Lower lobe of right lung (tissue), 2 donors: ENCODE measurements around the gene FEZ2. TPM values are rescaled to one million over a fixed set of nuclear protein-coding genes. Genes with fewer than 3 reads are reported as not detected.
A peak's percentile ranks its signal among the peaks of the same experiment; 100 is the strongest.

Source experiments
- ATAC-seq, 2 donors: fragments of 200-7000 bp; cut with Tn5 transposase; one replicate each; pipeline ENCODE4 v1.9.1; 2020 to 2022; ENCODE audit warnings: mild to moderate bottlenecking in 2 of 2, moderate library complexity in 2 of 2
- DNase-seq: peaks from one replicate; pipeline ENCODE4 v3.0.0-alpha.2; 2020
- H3K27ac ChIP-seq: fragments of 200-600 bp; one replicate; pipeline ENCODE4 v1.8.0; 2022
- H3K27me3 ChIP-seq: fragments of 200-600 bp; one replicate; pipeline ENCODE4 v1.8.0; 2022; ENCODE audit warnings: low read depth
- H3K36me3 ChIP-seq: fragments of 200-600 bp; one replicate; pipeline ENCODE4 v1.8.0; 2022; ENCODE audit warnings: mild to moderate bottlenecking
- H3K4me1 ChIP-seq: fragments of 200-600 bp; one replicate; pipeline ENCODE4 v1.8.0; 2022
- H3K4me3 ChIP-seq: fragments of 200-600 bp; one replicate; pipeline ENCODE4 v1.8.0; 2022; ENCODE audit warnings: mild to moderate bottlenecking
- H3K9me3 ChIP-seq: fragments of 200-600 bp; one replicate; pipeline ENCODE4 v1.8.0; 2022
- intact Hi-C: fragments of 100-400 bp; cut with DNase I; formaldehyde crosslinking; loops from one replicate; pipeline ENCODE4 v1.11.0; 2022
- total RNA-seq: library from RNA; stranded (reverse); fragmentation: NEBNext Ultra II Directional; extraction: Animal tissue kit (Norgen Biotek cat#: 25700); gene quantifications from one replicate; pipeline ENCODE4 v1.2.1, GENCODE V29; 2021
- TF ChIP-seq, protein P1 (sequence below): fragments of 200-600 bp; IDR thresholded peaks from one replicate; pipeline ENCODE4 v1.8.0; 2022; ENCODE audit warnings: antibody characterized with exemption, mild to moderate bottlenecking
- donor health status: DM: no; HTN: yes; CAD: no; lungs with severe emphysema.

The FEZ2 gene
- total RNA-seq, 1 donor from 2014 or later = 44.0 TPM

GRCh38 chr2:36587101-36587500, 10.9 kb downstream of the FEZ2 start:
- Histone ChIP-seq H3K4me1 (peaks cover 12% of the 10 kb centered on the region), H3K9me3 (no peaks in the 10 kb centered on the region), H3K27me3 (no peaks in the 10 kb centered on the region), H3K4me3 (no peak overlapping the region), H3K36me3 (peaks cover 70% of the 10 kb centered on the region), H3K27ac (no peak overlapping the region)
- TF ChIP-seq, protein P1, sequence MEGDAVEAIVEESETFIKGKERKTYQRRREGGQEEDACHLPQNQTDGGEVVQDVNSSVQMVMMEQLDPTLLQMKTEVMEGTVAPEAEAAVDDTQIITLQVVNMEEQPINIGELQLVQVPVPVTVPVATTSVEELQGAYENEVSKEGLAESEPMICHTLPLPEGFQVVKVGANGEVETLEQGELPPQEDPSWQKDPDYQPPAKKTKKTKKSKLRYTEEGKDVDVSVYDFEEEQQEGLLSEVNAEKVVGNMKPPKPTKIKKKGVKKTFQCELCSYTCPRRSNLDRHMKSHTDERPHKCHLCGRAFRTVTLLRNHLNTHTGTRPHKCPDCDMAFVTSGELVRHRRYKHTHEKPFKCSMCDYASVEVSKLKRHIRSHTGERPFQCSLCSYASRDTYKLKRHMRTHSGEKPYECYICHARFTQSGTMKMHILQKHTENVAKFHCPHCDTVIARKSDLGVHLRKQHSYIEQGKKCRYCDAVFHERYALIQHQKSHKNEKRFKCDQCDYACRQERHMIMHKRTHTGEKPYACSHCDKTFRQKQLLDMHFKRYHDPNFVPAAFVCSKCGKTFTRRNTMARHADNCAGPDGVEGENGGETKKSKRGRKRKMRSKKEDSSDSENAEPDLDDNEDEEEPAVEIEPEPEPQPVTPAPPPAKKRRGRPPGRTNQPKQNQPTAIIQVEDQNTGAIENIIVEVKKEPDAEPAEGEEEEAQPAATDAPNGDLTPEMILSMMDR = no peak
- intact Hi-C loops = no loop called here
- DNase-seq = no peak
- ATAC-seq = no peak

DNA sequence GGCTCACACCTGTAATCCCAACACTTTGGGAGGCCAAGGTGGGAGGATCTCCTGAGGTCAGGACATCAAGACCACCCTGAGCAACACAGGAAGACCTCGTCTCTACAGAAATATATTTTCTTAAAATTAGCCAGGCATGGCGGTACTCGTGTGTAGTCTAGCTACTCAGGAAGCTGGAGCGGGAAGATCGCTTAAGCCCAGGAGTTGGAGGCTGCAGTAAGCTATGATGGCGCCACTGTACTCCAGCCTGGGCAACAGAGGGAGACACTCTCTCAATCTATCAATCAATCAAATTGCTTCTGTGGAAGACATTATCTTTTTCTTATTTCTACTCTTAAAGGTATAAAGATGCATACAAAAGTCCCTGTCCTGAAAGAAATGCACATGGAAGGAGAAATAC, 11.3 kb downstream of the FEZ2 start:
- Histone ChIP-seq H3K27ac (no peak overlapping the region), H3K4me3 (no peak overlapping the region), H3K4me1 (peaks cover 12% of the 10 kb centered on the region), H3K36me3 (peaks cover 71% of the 10 kb centered on the region), H3K27me3 (no peaks in the 10 kb centered on the region), H3K9me3 (no peaks in the 10 kb centered on the region)
- no peak for DNase-seq
- ATAC-seq = no peak
- TF ChIP-seq, protein P1 = no peak
- intact Hi-C loops = no loop called here

- DNase-seq (no peak), ATAC-seq (peak; percentile 52 to 70)
- Histone ChIP-seq H3K27me3 (no peaks in the 10 kb centered on the region), H3K4me3 (no peak overlapping the region), H3K36me3 (peaks cover 78% of the 10 kb centered on the region), H3K4me1 (peaks cover 10% of the 10 kb centered on the region), H3K9me3 (no peaks in the 10 kb centered on the region), H3K27ac (no peak overlapping the region)
- TF ChIP-seq, protein P1 = no peak
- intact Hi-C loops = no loop called here
Measured at GRCh38 chr2:36584148-36584794, 13.7 kb downstream of the FEZ2 start.

GRCh38 chr2:36582951-36583350, 15.0 kb downstream of the FEZ2 start:
- intact Hi-C loops = no loop called here
- Histone ChIP-seq H3K4me3 (no peak overlapping the region), H3K27me3 (no peaks in the 10 kb centered on the region), H3K36me3 (peaks cover 79% of the 10 kb centered on the region), H3K9me3 (no peaks in the 10 kb centered on the region), H3K27ac (no peak overlapping the region), H3K4me1 (peaks cover 7% of the 10 kb centered on the region)
- no peak for ATAC-seq
- TF ChIP-seq, protein P1 = no peak
- DNase-seq = no peak

- H3K27me3 ChIP-seq = no peaks in the 10 kb centered on the region
- no peak for ATAC-seq
- intact Hi-C loops = no loop called here
- TF ChIP-seq, protein P1 = no peak
- peaks cover 7% of the 10 kb centered on the region for H3K4me1 ChIP-seq
- H3K9me3 ChIP-seq = no peaks in the 10 kb centered on the region
- H3K4me3 ChIP-seq = no peak overlapping the region
- H3K27ac ChIP-seq = no peak overlapping the region
- H3K36me3 ChIP-seq = peaks cover 79% of the 10 kb centered on the region
- no peak for DNase-seq
Measured at GRCh38 chr2:36582538-36582937, 15.4 kb downstream of the FEZ2 start.
